Activated gamma-delta T cell treated with Interleukin-2 at 50 U/mL for 16 hours (primary cell): ENCODE results near the gene IPO9.

Experiments
- DNase-seq: peaks from one replicate; pipeline ENCODE4 v3.0.0-alpha.2; 2020

IPO9 gene

DNA sequence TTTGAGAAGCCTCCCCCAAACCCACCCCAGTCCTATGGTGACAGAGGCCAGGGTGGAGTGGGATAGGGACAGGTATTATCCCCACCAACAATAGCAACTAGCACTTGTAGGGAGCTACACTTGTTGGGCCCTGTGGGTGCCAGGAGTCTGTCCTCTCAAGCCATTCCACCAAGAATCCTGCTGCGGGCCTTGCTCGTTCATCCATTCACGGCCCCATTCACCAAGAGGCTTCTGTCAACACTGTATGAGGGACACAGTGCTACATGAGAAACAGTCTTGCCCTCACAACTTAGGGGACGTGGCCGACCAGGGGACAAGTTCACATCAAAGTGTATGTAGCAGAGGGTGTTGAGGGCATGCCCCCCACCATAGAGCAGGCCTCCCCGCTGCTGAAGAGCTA is 78.7 kb downstream of the IPO9 start:
- DNase-seq, result no peak

DNA sequence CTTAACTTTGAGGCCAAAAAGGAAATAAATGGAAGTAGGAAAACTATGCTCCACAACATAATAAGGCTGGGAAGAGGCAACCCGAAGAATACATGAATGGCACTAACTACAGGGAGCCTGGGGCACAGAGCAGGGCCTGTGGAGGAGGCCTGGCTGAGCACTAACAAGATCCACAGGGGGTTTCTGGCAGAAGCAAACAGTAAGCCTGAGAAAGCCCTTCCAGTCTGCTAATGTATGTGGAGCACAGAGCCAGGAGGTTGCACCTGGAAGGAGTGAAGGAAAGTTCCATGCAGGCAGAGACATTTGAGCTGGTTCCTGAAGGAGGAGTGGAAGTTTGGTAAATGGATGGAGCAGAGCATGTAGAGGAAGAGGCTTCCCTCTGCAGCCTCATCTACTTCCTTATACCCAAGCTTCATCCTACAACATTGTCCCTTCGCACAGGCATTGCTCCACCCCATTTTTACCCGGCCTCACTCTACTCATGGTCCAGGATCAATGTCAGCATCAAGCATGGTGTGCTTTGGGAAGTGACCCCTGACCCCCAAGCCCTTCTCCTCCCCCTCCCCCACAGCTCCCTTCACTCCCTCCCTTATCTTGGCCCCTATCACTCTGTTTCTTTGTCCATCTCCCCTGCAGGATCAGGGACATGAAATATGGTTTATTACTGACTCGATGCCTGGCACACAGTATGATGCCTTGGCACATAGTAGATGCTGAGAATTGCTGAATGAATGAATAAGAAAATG is 83.0 kb downstream of the IPO9 start:
- no peak for DNase-seq

DNA sequence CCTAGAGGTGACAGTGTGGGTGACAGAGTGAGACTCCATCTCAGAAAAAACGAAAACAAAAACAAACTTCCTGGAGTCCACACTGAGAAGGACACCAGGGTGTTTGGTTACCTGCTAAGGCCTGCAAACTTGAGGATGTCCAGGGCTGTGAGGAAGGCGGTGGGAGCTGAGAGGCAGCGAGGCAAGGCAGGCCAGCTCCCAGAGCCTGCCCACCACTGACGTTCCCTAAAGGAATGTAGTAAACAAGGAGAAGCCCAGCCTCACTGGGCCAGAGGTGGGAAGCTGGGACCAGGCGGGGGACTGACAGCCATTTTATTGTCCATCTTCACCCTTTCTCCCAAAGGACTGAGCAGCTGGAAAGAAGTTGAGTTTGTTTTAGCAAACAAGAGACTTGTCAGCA is 83.9 kb downstream of the IPO9 start:
- no peak for DNase-seq

DNA sequence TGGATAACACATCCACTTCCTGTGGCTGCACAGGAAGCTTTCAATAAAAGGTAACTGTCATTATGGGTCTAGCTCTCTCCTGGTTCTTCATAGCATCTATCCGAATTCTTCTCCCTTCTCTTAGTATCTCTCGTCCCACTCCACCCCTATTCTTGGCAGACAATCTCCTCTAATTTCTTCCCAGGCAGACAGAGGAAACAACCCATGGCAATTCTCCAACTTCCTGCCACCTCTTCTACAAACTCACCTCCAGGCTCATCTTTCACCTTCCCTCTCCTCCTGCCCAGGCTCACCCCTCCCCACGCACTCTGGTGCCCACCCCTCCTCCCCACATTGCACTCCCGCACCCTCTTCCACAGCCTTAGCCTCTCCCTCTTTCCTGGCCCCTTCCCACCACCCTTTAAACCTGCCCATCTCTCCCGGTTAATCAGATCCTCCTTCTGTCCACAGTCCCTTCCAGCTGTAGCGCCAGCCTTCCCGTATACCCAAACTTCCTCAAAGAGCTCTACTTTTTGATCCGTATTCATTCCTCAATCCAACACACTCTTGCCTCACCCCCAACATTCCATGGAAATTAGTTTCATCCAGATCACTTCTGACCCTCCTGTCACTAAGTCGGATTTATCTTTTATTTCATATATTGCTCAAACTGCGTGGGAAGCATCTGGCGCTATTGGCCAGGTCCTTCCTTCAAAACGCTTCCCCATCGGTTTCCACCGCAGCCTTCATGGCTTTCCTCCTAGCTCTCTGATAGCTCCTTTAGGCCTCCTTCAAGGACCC is 85.7 kb downstream of the IPO9 start:
- no peak for DNase-seq

DNA sequence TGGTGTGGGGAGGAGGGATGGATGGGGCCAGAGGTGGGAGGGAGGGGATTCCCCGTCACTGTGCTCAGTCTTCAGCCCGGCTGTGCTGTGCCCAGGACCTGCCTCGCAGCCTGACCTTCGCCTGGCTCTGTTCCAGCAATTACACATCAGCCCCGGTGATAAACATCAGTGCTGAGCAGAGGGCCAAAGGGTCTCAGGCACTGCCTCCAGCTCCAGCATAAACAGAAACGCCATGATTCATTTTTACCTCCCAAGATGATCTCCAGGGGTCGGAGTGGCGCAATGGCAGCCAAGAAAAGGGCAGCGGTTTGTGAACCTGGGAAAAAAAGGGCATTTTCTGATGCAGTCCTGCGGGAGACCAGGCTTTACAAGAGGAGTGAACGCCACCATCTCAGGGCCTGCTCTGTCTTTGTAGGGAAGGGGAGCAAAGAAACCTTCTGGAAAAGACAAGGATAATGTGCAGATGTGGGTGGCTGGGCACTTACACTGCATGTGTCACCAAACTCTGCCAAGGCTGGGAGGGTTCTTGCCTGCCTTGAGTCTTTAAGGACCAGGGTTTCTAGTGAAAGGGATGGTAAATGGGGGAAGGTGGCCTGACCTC is 87.8 kb downstream of the IPO9 start:
- DNase-seq, result no peak

DNA sequence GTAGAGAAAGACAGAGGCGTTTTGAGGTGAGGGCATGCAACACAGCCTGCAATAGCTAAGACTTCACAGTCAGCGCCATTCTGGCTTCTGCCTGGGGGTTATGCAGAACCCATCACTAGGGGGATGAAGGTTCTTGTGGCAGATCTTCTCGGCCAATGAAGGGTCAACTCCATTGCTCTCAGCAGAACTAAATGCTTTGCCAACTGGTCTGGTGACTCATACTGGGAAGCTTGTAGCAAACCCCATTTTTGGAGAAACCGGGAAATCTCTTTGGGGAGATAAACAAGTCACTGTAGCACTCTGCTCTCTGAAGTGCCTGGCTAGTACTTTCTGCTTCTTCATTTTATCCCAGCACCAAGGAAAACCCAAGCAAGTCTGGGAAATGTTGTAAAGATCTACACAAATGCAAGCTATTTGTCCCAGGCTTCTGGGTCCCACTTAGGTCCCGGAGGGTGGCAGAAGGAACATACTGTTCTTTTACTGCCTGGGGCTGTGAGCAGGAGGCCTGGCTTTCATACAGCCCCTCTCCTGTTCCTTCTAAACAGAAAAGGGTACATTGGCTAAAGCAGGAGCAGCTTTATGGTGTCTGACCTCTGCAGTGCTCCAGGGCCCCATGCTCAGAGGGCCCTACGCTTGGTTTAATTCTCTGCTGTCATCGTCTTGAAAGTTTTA is 88.5 kb downstream of the IPO9 start:
- no peak for DNase-seq

DNA sequence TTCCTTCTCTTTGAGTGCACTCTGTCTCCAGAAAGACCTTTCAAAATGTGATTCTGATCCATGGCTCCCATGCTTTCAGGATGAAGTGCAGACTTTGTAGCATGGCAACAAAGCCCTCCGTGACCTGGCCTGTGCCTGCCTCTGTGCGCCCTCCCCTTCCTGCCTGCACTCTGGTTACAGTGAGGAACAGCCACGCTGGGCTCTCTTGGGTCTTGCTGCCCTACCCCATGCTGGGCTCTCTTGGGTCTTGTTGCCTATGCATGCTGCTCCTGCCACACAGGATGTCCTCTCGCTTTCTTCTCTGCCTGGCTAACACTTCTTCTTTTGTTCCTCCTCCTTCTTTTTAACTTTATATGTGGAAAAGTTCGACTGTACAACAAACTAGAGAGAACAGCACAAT is 89.4 kb downstream of the IPO9 start:
- DNase-seq, result no peak

DNA sequence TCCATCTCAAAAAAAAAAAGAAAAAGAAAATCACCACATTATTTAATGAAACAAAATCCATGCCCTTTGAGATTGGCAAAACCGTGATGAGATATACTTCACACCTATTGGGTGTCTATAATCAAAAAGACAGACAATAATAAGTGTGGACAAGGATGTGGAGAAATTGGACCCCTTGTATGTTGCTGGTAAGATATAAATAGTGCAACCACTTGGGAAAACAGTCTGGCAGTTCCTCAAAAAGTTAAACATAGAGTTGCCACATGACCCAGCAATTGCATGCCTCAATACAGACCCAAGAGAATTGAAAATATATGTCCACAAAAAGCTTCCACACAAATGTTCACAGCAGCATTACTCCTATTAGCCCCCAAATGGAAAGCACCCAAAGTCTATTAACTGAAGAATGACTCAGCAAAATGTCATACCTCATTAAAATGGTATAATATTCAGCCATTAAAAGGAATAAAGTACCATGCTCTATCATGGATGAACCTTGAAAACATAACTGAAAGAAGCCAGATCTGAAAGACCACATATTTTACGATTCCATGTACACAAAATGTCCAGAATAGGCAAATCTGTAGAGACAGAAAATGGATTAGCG is 93.1 kb downstream of the IPO9 start:
- no peak for DNase-seq

DNA sequence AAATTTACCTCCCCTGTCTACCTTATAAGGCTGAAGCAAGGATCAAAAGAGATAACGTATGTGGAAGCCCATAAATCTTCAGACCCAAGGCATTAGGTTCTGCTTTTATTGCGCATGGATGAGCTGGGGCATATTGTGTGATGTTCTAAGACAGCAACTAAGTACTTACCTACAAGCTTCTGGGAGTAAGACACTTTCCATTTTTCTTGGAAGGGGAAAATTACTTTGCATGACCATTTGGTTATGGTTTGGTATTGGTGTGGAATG is 96.3 kb downstream of the IPO9 start:
- no peak for DNase-seq

DNA sequence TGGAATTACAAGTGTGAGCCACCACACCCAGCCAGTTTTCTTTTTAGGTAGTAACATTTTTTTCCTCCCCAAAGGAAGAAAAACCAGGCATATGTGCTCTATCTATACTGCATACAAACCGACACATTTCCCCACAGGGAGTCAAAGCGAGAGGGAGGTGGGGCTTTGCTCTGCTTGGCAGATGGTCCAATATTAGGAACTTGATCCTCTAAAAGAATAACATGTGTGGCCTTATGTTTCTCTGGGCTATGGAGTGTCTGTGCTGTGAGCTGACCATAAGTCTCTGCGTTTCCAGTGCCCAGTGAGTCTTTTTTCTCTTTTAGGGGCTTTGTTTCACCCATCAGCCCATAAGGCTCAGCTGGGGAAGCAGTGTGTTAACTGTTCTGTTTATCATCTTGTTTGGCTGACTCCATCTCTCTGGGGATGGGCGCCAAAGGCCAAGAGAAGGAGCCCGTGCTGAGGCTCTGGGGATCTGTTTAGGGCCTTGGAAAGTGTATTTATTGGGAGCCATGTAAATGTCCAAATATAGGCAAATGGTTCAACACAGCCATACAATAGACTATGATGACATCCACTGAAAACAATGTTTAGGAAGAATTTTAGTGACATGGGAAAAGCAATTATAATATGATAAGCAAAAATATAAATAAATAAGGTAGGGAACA is 97.2 kb downstream of the IPO9 start:
- no peak for DNase-seq

DNA sequence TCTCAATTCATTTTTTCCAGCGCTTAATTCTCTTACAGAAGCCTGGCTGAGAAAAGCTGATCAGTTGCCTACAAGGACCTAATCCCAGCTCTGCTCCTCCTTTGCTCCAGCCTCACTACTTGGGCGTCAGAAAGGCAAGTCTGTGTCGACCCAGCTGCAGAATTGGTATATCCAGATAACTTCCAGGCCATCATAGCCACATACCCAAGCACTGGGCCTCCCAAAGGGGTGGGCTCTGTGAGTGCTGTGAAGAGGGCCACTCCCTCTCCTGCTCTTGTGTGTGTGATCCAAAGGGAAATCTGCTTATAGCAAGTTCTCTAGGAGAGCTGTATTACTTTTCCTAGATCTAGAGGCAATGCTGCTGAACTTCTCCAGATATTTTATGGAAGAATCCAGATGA is 99.3 kb downstream of the IPO9 start:
- no peak for DNase-seq

DNA sequence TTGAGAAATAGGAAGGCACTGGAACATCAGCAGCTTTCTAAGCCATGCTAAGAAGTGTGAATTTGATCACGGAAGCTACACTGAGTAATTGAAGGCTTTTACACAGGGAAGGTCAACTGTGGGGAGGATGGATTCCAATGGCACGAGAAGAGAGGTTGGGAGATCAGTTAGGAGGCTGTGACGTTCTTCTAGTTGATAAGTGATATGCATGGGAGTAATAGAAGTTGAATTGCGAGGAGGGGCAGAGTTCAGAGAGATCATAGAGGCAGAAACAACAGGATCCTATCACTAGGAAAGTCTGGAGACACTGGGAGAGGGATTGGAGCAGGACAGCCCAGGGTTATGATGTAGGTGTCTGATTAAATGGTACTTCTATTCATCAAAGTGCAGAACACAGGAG is 101.2 kb downstream of the IPO9 start:
- no peak for DNase-seq

DNA sequence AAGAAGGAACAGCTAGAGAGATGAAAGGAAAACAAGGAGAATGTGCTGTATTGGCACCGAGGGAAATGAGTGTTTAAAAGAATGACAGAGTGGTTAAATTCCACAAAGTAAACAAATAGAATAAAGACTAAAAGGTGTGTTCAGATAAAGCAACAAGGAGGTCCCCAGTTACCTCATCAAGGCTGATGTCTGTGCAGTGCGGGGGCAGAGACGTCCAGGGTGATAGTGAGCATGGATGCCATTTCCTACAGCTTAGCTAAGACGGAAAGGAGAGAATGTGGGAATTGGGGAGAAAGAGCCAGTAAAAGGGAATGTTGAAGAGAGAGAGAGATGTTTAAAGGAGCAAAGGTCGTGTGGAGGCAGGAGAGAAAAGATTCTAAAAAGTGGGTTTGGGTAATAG is 101.8 kb downstream of the IPO9 start:
- no peak for DNase-seq
